ENCODE data around the gene PARVG.

PARVG gene

DNA sequence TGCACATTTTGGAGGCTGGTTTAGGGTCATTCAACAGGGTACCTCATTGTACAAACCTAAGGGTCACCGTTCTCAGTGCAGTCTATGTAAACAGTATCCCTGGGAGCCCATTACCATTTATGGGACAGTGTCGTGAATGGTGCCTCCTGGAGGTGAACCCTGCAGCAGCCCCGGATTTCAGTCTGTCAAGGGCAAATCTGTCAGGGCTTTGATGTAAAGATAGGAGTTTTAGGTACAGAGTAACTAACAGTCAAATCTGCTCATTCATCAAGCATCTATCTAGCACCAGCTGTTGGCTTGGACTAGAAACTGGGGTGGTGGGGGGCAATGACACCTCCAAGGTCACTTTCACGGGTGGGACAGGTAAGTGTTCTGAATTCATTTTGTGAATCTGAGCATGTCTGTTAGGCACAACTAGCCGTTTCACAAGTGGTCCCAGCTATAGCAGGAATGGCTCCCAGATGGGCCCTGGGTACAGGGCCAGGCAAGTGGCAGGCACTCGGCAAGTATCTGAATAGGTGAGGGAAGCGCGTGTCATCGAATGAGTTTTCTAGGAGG lies 63.6 kb downstream of the PARVG start:
- Histone ChIP-seq H3K79me2 (no peaks in the 10 kb centered on the region), H3K9me3 (ENCODE audit: control insufficient read depth, low read length) (no peaks in the 10 kb centered on the region), H3K36me3 (ENCODE audit: control insufficient read depth, insufficient read depth, low read length) (no peaks in the 10 kb centered on the region), H3K9ac (no peak overlapping the region), H2AFZ (no peak overlapping the region), H3K27me3 (ENCODE audit: control insufficient read depth, insufficient read depth, low read length) (no peaks in the 10 kb centered on the region), H3K4me3 (ENCODE audit: low read depth, low read length) (no peak overlapping the region), H3K4me2 (ENCODE audit: low read length) (no peak overlapping the region), H3K27ac (no peak overlapping the region), H3K4me1 (no peaks in the 10 kb centered on the region)
- TF ChIP-seq, protein P1, sequence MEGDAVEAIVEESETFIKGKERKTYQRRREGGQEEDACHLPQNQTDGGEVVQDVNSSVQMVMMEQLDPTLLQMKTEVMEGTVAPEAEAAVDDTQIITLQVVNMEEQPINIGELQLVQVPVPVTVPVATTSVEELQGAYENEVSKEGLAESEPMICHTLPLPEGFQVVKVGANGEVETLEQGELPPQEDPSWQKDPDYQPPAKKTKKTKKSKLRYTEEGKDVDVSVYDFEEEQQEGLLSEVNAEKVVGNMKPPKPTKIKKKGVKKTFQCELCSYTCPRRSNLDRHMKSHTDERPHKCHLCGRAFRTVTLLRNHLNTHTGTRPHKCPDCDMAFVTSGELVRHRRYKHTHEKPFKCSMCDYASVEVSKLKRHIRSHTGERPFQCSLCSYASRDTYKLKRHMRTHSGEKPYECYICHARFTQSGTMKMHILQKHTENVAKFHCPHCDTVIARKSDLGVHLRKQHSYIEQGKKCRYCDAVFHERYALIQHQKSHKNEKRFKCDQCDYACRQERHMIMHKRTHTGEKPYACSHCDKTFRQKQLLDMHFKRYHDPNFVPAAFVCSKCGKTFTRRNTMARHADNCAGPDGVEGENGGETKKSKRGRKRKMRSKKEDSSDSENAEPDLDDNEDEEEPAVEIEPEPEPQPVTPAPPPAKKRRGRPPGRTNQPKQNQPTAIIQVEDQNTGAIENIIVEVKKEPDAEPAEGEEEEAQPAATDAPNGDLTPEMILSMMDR (IDR thresholded peaks at IDR 0.05), result no peak

DNA sequence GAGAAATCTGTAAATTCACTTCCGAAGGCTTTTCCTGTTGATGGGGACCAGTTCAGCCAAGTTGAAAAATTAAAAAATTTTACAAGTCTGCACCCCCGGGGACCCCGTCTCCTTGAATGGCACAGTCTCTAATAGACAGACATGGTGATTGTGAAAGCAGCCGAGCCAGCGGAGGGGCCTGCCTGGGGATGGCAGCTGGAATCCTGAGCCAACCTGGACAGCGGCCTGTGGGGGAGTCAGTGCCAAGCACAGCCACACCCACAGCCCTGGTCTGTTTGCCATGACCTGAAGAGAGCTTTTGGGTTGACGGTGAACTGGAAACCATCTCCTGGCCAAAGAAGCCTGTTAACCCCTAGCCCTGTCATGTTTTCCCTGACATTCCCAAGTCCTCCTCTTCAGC lies 64.7 kb downstream of the PARVG start:
- Histone ChIP-seq H3K79me2 (no peaks in the 10 kb centered on the region), H3K9me3 (ENCODE audit: control insufficient read depth, low read length) (no peaks in the 10 kb centered on the region), H3K36me3 (ENCODE audit: control insufficient read depth, insufficient read depth, low read length) (no peaks in the 10 kb centered on the region), H3K27ac (no peak overlapping the region), H3K9ac (no peak overlapping the region), H3K4me3 (ENCODE audit: low read depth, low read length) (no peak overlapping the region), H3K4me2 (ENCODE audit: low read length) (no peak overlapping the region), H2AFZ (no peak overlapping the region), H3K27me3 (ENCODE audit: control insufficient read depth, insufficient read depth, low read length) (no peaks in the 10 kb centered on the region), H3K4me1 (no peaks in the 10 kb centered on the region)
- TF ChIP-seq, protein P1 (IDR thresholded peaks at IDR 0.05), result no peak

DNA sequence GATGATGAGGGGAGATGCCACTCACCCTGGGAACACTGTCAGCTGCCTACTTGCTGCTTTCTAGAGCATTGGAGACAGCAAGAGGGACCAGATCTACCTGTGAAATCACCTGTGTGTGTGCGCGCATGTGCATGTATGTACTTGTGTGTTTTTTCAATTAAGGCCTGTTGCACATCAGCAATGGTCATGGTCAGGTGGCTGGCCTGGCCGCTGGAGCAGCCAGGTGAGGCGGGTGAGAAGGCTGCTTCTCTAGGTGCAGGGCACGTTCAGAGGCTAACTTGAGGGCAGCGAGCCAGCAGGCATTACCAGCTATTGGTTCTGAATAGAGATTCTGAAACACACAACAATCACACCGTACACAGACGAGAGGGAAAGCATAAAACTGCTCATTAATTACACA lies 65.1 kb downstream of the PARVG start:
- Histone ChIP-seq H3K9me3 (ENCODE audit: control insufficient read depth, low read length) (no peaks in the 10 kb centered on the region), H3K4me3 (ENCODE audit: low read depth, low read length) (no peak overlapping the region), H3K4me2 (ENCODE audit: low read length) (no peak overlapping the region), H2AFZ (no peak overlapping the region), H3K27ac (no peak overlapping the region), H3K27me3 (ENCODE audit: control insufficient read depth, insufficient read depth, low read length) (no peaks in the 10 kb centered on the region), H3K79me2 (no peaks in the 10 kb centered on the region), H3K36me3 (ENCODE audit: control insufficient read depth, insufficient read depth, low read length) (no peaks in the 10 kb centered on the region), H3K9ac (no peak overlapping the region), H3K4me1 (no peaks in the 10 kb centered on the region)
- TF ChIP-seq, protein P1 (IDR thresholded peaks at IDR 0.05), result no peak

DNA sequence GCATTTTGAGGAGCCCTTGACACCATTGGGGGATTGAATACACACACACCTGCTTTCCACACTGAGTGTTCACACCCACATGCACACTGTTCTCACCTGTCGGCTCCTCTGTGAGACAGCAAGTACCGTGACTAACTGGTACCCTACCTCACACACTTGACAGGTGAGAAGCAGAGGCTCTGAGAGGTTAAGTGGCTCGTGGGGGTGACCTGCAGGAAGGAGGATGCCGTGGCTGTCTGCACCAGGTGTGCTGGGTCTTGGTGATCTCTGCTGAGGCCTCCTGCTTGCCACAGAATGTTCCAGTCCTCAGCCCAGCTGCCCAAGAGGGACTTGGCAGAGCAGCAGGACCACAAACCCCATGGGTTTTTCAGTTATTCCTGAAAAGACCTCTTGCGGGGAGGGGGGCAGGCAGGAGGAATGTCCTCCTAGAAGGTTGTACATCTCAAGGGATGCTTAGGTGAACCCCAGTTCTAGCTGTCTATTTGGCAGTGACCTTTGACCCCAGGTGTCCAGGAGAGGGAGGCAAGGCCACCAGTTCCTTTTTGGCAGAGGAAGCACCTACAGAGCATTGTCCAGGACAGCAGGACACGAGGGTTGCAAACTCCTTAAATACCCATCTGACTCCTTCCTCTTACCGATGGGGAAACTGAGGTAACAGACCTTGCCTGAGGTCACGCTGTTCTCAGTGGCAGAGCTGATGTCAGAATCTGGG lies 66.0 kb downstream of the PARVG start:
- no peaks in the 10 kb centered on the region for H3K79me2 ChIP-seq
- H3K4me1 ChIP-seq, result no peaks in the 10 kb centered on the region
- no peaks in the 10 kb centered on the region for H3K9me3 ChIP-seq (ENCODE audit: control insufficient read depth, low read length)
- TF ChIP-seq, protein P1 (IDR thresholded peaks at IDR 0.05), result no peak
- H3K9ac ChIP-seq, result no peak overlapping the region
- H3K27me3 ChIP-seq (ENCODE audit: control insufficient read depth, insufficient read depth, low read length), result no peaks in the 10 kb centered on the region
- no peaks in the 10 kb centered on the region for H3K36me3 ChIP-seq (ENCODE audit: control insufficient read depth, insufficient read depth, low read length)
- no peak overlapping the region for H3K4me2 ChIP-seq (ENCODE audit: low read length)
- H3K27ac ChIP-seq, result no peak overlapping the region
- no peak overlapping the region for H2AFZ ChIP-seq
- no peak overlapping the region for H3K4me3 ChIP-seq (ENCODE audit: low read depth, low read length)

DNA sequence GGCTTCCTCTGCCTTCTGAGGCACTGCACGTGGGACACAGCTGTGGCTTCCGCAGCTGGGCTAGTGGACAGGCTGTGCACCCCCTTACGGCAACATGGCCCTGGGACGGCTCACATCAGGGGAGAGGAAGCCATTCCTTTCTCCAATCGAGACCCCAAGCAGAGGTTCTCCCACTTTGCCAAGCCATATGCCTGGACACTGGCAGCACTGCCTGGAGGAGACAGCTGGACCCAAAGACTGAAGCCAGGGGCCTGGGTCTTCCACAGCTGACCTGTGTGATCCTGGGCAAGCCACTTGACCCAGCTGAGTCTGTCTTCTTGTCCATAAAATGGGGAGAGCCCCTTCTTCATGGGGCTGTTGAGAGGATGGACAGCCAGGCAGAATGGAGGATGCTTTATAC lies 66.6 kb downstream of the PARVG start:
- Histone ChIP-seq H3K9me3 (ENCODE audit: control insufficient read depth, low read length) (no peaks in the 10 kb centered on the region), H3K4me3 (ENCODE audit: low read depth, low read length) (no peak overlapping the region), H3K4me2 (ENCODE audit: low read length) (no peak overlapping the region), H3K9ac (no peak overlapping the region), H3K4me1 (no peaks in the 10 kb centered on the region), H3K27me3 (ENCODE audit: control insufficient read depth, insufficient read depth, low read length) (no peaks in the 10 kb centered on the region), H3K79me2 (no peaks in the 10 kb centered on the region), H2AFZ (no peak overlapping the region), H3K36me3 (ENCODE audit: control insufficient read depth, insufficient read depth, low read length) (no peaks in the 10 kb centered on the region), H3K27ac (no peak overlapping the region)
- TF ChIP-seq, protein P1 (IDR thresholded peaks at IDR 0.05), result no peak

Data from parathyroid adenoma (tissue), 2 donors.